GM12801 (cell line): ENCODE measurements around the gene HABP2.

Experiments used
- TF ChIP-seq, protein P1 (sequence below): IDR thresholded peaks from one replicate; pipeline ENCODE4 v1.5.1; 2011; ENCODE audit warnings: control low read depth; ENCODE audit not compliant: insufficient read length; ENCODE audit errors: extremely low read depth

The HABP2 gene

DNA sequence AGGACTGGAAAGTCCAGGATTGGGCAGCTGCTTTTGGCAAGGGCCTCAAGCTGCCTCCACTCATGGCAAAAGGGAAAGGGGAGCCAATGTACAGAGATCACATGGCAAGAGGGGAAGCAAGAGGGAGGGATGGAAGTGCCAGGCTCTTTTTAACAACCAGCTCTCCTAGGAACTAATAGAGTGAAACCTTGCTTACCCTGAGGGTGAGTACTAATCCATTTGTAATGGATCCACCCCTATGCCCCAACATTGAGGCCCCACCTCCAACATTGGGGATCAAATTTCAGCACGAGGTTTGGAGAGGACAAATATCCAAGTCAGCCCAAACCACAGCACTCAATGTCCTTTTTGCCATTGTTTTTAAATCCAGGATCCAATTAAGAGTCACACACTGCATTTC, 12.5 kb downstream of the HABP2 start:
- TF ChIP-seq, protein P1, sequence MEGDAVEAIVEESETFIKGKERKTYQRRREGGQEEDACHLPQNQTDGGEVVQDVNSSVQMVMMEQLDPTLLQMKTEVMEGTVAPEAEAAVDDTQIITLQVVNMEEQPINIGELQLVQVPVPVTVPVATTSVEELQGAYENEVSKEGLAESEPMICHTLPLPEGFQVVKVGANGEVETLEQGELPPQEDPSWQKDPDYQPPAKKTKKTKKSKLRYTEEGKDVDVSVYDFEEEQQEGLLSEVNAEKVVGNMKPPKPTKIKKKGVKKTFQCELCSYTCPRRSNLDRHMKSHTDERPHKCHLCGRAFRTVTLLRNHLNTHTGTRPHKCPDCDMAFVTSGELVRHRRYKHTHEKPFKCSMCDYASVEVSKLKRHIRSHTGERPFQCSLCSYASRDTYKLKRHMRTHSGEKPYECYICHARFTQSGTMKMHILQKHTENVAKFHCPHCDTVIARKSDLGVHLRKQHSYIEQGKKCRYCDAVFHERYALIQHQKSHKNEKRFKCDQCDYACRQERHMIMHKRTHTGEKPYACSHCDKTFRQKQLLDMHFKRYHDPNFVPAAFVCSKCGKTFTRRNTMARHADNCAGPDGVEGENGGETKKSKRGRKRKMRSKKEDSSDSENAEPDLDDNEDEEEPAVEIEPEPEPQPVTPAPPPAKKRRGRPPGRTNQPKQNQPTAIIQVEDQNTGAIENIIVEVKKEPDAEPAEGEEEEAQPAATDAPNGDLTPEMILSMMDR = no peak

DNA sequence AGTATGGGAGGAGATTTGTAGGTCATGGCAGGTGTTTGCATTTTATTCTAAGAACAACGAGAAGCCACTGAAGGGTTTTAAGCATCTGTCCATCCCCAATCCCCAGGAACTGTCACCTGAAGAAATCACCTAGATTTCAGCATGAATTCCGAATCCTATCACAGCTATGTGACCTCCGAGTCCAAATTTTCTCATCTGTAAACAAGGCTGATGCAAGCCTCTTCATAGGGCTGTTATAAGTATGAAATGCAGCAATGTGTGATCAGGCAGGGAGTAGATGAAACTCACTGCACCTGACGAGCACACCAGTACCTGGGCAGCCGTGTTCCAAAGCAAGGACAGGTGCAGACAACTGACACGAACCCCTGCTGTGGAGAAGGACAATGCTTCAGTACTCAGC, 14.0 kb downstream of the HABP2 start:
- TF ChIP-seq, protein P1 = no peak

DNA sequence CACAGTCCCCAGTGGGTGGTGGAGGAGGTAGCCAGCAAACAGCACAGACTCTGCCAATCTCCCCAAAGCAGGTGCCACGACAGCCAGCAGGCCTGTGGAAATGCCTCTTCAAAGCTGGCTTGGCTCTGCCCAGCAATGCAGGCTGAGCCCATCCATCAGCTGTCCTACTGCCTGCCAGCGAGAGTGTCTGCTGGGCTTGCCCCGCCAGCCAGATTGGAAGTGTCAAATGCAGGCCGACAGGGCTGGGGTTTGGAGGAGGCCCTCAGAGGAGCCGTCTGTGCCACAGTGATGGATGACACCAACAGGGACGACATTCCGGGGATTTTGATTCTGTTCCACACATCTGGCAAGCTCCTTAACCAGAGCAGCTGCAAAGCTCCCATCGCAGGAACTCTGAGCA, 16.7 kb downstream of the HABP2 start:
- TF ChIP-seq, protein P1 = no peak

DNA sequence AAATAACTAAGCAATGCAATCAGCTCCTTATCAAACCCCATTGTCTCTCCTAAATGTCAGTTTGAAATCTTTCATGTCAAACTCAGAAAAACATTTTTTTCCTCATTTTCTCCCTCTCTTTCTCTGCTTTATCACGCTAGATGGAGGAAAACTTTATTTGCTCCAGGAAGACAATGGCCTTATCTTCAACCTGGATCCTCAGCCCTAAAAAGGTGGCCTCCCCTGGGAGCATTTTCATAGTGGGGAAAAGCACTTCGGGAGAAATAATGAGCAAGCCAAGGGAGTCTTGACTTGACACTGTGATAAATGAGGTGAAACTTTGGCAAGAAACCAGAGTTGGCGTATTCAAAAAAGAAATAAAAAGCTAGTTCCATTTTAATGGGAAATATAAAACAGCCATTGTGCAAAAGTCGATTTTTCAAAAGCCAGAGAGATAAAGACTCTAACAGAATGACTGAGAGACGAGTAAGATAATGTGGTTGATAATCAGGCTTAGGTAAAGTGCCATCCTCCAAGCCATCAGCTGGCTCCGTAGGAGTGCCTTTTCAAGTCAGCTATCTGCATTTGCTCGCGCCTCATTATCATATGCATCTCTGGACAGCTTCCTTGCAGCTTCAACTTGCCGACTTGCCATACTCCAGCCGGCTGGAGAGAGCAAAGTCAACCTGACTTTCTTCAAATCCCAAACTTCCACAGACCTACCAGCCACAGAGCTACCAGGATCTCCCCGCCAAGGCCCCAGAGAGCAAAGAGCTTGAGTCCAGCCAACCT, 19.9 kb downstream of the HABP2 start:
- TF ChIP-seq, protein P1 = no peak

DNA sequence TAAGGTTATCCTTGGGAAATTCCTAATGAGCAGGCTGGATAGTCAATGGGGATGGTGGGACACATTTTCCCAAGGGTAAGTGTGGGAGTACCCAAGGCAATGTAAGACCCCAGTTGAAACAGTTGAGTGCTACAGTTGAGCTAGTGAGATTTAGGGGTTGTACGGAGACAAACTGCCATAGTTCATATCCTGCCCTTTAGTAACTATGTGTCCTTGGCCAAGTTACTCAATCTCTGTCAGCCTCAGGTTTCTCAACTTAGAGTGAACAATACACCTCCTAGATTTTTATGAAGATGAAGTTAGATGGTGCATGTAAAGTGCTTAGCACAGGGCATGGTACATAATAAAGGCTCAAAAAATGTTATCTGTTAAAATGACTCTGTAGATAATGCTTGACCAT, 20.5 kb downstream of the HABP2 start:
- TF ChIP-seq, protein P1 = no peak

DNA sequence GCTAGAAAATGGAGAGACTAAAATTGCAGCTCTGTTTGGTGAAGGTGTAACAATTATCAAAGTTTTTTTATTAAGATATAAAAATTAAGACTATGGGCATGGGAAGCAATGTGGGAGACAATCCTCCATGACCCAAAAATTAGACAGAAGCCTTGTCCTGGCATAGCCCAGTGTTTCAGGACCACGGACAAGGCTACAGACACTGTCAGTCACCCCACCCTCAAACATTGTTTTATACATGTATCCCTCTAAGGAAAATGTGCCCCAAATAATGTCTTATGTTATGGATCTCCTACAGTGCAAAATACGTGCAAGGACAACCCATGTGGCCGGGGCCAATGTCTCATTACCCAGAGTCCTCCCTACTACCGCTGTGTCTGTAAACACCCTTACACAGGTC, 24.0 kb downstream of the HABP2 start:
- TF ChIP-seq, protein P1 = no peak

DNA sequence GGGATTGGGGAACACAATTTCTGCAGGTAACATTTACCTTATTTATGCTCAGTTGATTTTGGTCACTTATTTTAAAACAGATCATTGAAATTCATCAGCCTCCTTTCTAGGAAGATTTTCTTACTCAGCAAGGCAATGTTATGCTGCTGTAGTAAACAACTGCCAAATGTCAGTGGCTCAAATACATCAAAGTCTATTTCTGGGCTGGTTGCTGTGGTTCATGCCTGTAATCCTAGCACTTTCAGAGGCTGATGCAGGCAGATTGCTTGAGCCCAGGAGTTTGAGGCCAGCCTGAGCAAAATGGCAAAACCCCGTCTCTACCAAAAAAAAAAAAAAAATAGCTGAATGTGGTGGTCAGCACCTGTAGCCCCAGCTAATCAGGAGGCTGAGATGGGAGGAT, 25.9 kb downstream of the HABP2 start:
- TF ChIP-seq, protein P1 = no peak
